ENCODE results near the gene MARS2.
A peak's percentile ranks its signal among the peaks of the same experiment; 100 is the strongest.
"Not testable (repeated sequence)": the region's sequence is repeated elsewhere in the genome, so short reads cannot be mapped to it uniquely, and the experiment has no call there.

MARS2 gene

DNA sequence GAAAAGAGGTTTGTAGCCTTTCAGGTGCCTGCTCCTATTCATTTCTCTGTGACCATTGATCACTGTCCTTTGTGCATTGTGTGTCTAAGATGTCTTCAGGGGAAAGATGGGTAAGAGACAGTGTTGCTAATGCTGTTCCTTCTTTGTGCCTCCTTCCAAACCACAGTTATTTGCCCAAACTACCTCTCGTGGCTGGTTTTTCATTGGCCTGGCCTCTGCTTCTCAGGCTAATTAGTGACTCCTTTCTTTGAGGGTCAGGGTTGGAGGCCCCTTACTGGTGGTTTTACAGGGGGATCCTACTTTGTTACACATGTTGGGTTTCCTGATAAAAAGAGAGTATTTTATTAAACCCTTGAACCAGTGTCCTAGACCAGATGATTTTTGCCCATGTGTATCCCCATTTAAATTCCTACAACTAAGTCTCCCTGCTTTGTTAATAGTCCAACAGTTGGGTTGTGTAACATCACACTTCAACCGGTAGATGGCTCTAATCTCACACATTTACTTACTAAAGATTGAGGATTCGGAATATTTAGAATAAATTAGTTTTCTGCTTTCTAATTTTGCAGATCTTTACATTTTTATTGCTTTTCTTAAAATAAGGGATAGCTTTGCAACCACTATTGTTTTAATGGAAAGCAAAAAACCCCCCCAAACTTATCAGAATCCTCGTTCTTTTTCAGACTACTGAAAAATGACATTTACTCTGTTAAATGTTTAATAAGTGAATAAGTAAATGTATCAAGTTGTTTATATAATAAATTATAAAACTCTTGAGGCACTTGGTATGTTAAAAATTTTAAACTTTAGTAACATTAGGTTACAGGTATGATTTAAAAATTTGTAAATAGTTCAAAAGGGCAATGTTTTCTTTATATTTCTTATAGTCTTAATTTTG is 2.4 kb downstream of the MARS2 start:
- DNase-seq: no peak

DNA sequence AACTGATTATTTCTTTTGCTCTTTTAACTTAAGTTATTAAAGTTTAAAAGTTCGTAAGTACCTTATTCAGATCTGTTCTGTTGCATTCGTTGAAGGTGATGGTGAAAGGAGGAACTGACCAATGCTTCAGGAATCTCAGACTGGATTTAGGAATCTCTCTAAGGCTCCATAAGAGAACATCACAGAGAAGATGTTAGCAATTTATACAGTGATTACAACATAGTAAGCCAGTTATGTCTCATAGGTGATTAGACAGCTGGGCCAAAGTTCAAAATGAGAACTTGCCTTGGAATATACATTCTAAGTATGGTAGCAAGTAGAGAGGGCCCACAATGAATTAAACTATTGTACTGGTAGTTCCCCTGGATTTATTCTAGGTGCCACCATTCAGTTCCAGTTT is 3.2 kb downstream of the MARS2 start:
- DNase-seq: no peak

DNA sequence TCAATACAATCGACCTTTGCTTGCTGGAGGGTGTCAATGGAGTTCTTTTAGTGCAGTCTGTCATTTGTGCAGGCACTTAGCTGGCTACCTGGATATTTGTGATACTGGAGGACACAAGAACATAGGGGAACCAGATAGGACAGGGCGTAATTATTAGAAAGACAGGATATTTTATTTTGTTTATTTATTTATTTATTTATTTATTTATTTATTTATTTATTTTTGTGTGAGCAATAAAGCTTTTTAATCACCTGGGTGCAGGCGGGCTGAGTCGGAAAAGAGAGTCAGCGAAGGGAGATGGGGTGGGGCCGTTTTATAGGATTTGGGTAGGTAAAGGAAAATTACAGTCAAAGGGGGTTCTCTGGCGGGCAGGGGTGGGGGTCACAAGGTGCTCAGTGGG is 4.0 kb downstream of the MARS2 start:
- not testable (repeated sequence) for DNase-seq

DNA sequence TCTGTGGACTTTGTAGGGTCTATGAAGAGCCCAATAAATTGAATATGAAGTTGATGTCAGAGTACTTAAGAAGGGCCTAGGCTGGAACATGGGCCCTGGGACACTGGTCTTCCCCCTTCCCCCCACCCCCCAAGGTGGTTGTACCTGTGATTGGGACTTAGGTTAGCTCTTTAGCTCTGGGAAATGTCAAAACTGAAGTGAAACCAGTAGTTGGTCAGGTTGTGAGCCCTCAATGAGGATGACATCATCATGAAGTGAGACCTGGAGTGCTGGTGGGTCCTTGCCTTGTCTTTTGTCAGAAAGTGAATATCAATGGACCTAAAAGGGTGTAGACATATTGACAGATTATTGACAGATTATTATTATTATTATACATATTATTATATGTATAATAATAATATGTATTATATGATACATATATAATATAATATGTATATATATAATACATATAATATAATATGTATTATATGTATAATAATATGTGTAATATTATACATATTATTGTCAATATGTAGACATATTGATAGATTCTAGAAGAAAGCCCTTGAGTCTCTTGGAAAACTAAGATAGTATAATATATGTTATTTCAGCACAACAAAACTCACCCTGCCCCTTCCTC is 5.4 kb downstream of the MARS2 start:
- DNase-seq: peak; percentile 8

DNA sequence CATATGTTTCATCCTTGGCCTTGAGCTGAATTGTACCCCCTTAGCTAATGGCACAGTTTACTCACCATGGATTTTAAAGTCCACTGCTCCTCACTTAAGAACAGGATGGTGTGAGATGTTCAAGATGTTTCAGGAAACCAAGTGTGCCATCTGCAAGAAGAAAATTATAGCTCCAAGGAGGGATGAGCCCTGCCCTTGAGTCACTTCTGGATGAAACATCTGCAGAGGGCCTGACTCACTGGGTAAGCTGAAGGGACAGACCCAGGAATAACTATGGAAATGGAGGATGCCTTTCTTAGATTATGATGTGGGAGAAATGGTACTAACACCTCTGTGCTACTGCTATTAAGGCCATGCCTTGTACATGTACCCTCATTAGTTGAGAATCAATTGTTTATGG is 6.4 kb downstream of the MARS2 start:
- DNase-seq: no peak

DNA sequence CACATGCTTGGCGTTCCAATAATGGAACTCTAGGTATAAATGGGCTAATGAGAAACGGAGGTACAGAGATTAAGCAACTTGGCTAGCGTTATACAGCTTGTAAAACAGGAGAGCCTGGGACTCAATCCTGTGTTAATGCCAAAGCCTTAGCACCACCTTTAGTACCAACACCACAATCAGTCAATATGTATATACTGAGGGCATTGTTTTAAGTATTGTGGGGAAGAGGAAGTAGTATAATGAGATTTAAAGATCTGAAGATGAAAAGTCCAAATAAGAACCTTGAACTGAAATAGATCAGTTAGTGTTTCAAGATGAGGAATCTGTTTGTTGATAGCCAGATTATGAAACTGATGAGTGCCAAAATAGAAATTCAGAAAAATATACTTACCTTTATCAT is 8.1 kb downstream of the MARS2 start:
- no peak for DNase-seq

DNA sequence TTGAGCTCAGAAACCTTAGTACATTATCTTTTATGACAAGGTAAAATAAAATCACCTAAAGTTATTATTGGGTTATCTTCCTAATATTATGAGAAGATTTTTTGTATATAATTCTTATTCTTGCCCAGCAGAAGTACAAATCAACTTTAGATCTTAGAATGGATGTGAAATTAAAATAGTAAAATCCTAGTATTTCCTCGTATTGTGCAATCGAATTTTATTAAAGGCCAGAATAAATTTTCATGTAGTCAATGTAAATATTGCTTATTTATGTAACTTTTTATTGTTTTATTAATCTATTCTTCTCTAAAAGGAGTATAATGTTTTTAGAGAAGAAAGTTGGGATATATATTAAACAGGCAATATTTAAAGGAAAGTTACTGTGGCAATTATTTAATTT is 12.7 kb downstream of the MARS2 start:
- no peak for DNase-seq

DNA sequence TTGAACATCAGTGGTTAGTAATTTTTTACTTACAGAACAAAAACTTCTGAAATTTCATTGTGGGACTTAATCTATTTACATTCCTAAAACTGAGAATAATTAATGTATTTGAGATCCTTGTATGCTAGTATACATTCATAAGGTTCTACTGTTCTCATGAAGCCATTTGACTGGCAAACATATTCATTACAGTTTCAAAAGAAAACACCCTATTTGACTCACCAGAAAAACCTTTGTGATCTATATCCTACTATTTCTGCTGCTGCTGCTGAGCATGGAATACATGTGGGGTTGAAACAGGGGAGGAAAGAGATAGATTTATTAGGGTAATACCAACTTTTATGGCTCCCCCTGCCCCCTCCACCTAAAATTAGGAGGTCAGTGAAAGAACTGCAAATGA is 21.8 kb downstream of the MARS2 start:
- no peak for DNase-seq

DNA sequence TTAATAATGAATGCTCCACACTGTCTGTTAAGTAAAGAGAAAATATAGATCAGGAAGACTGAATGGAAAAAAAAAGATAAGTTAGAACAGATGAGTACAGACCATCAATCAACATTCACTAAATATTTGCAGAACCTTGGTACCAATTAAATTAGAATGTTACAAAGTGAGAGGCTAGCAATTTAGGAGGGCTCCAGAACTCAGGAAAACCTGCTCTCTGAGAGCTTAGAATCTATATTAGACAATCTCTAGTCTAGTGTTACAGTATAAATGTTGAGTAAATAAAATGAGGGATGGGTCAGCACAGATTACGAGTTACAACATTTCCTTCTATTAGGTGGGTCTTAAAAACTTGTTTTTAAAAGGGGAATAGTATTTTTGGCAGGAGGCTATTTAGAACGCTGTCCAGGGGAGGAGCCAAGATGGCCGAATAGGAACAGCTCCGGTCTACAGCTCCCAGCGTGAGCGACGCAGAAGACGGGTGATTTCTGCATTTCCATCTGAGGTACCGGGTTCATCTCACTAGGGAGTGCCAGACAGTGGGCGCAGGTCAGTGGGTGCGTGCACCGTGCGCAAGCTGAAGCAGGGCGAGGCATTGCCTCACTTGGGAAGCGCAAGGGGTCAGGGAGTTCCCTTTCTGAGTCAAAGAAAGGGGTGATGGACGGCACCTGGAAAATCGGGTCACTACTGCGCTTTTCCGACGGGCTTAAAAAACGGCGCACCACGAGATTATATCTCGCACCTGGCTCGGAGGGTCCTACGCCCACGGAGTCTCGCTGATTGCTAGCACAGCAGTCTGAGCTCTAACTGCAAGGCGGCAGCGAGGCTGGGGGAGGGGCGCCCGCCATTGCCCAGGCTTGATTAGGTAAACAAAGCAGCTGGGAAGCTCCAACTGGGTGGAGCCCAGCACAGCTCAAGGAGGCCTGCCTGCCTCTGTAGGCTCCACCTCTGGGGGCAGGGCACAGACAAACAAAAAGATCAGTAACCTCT is 23.7 kb downstream of the MARS2 start:
- not testable (repeated sequence) for DNase-seq

DNA sequence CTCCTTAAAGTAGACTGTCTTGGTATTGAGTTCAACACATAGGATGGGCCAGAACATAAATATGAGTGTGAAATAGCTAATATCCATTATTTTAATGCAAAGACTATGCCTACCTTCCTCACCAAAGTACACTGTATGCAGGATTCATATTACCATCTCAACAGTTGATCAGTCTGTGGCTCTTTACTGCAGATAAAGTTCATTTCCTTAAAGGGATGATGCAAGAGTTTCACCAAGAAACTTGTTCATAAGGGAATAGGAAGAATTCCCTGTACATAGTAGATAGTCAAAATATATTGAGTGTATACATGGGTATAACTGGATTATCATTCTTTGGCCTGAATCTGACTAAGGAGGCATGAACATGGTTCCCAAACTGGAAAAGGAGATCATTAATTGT is 35.0 kb downstream of the MARS2 start:
- no peak for DNase-seq
